ENCODE measurements around the gene NLE1. TPM values are rescaled to one million over a fixed set of nuclear protein-coding genes. Genes with fewer than 3 reads are reported as not detected.

Gene NLE1
- 17.6 and 22.4 TPM in 2 replicates for total RNA-seq

GRCh38 chr17:35141681-35142466 lies at the start of gene NLE1:
Gene NLE1, minus strand, starts transcription at chr17:35142303. Its CDS starts 28 bp downstream, at chr17:35142275.

GRCh38 chr17:35147375-35147905 lies 5.3 kb upstream of the NLE1 start, which contains the start of gene UNC45B:
Gene UNC45B, plus strand, starts transcription at chr17:35147817. Its CDS starts 447 bp downstream, at chr17:35148264.

GRCh38 chr17:35121315-35121714 lies 20.8 kb downstream of the NLE1 start, which contains the start of gene FNDC8:
Gene FNDC8, plus strand, starts transcription at chr17:35121615. Its CDS starts 79 bp downstream, at chr17:35121694.

GRCh38 chr17:35119370-35120165 lies 22.5 kb downstream of the NLE1 start, which contains the start of gene RAD51D:
Gene RAD51D, minus strand, starts transcription at chr17:35119860. Its CDS starts 247 bp downstream, at chr17:35119613.

Other genes with a start within 250 kb of the NLE1 start
- gene CCT6B, start 180.8 kb downstream of the NLE1 start, total RNA-seq: 0.84 TPM in 1 of 2 replicates, not detected in the other
- gene ZNF830, start 180.8 kb downstream of the NLE1 start, total RNA-seq: 7.1 and 7.3 TPM in 2 replicates
- 18.3 and 24.4 TPM in 2 replicates for gene LIG3, start 161.8 kb downstream of the NLE1 start, total RNA-seq
- gene RFFL, start 78.6 kb downstream of the NLE1 start, total RNA-seq: 12.9 and 14.9 TPM in 2 replicates
- 10.5 and 16.7 TPM in 2 replicates for gene RAD51D, start 22.4 kb downstream of the NLE1 start, total RNA-seq
- not detected in 2 replicates for gene FNDC8, start 20.7 kb downstream of the NLE1 start, total RNA-seq
- not detected in 2 replicates for gene UNC45B, start 5.5 kb upstream of the NLE1 start, total RNA-seq
- not detected in 2 replicates for gene SLC35G3, start 52.1 kb upstream of the NLE1 start, total RNA-seq
- gene SLFN5, start 100.8 kb upstream of the NLE1 start, total RNA-seq: 21.4 and 22.6 TPM in 2 replicates
- gene SLFN11, start 231.3 kb upstream of the NLE1 start, total RNA-seq: 74.9 and 82.3 TPM in 2 replicates